Motor neuron (in vitro differentiated cells): Measurements from ENCODE around the gene ZNF417. TPM values are rescaled to one million over a fixed set of nuclear protein-coding genes. Genes with fewer than 3 reads are reported as not detected.
"Not testable (repeated sequence)": the region's sequence is repeated elsewhere in the genome, so short reads cannot be mapped to it uniquely, and the experiment has no call there.

Experiments
- ATAC-seq, 8 experiments: fragments of 200-7000 bp; cut with Tn5 transposase; replicated peaks in 6 of 8; 2 replicates each; pipeline ENCODE4 v1.8.0; 2021; ENCODE audit warnings: mild to moderate bottlenecking in 8 of 8, moderate library complexity in 8 of 8
- H3K27ac ChIP-seq, 2 donors: fragments of 250-450 bp; sonication (Bioruptor Pico); 2 replicates each; pipeline ENCODE4 v1.9.0; 2021; ENCODE audit warnings: antibody characterized with exemption in 2 of 2, mild to moderate bottlenecking in 2 of 2, moderate library complexity in 1 of 2
- H3K4me1 ChIP-seq, 2 donors: fragments of 250-450 bp; sonication (Bioruptor Pico); replicated peaks in 1 of 2; 2 replicates each; pipeline ENCODE4 v1.6.1; 2021; ENCODE audit warnings: antibody characterized with exemption in 2 of 2, mild to moderate bottlenecking in 2 of 2, moderate library complexity in 1 of 2
- H3K4me3 ChIP-seq, 5 donors: fragments of 250-450 bp; sonication (Bioruptor Pico); 2 replicates each; pipeline ENCODE4 v1.9.0; 2021; ENCODE audit warnings: antibody characterized with exemption in 5 of 5, mild to moderate bottlenecking in 5 of 5, moderate library complexity in 4 of 5
- WGBS, 10 experiments: fragments of 450-650 bp; shearing (Covaris generic); methylation state at CpG; one replicate each; pipeline ENCODE4 v1.0.0; 2022; 5-methylcytosine and 5-hydroxymethylcytosine counted together
- in situ Hi-C, 9 experiments: fragments of 400-800 bp; cut with MboI; loops; one replicate each; pipeline ENCODE4 v1.15.0; 2021; ENCODE audit warnings: low sequenced_read_pairs in 9 of 9, low pct_unique_long_range_greater_than_20kb in 2 of 9; ENCODE audit not compliant: unreplicated experiment in 9 of 9
- total RNA-seq, 8 experiments: library from RNA; unstranded; fragments of 300-600 nt; gene quantifications; 2 replicates each; pipeline versions ENCODE4 v1.2.3 to v1.2.4, GENCODE V29; 2022

ZNF417 gene
- total RNA-seq, result 10 to 100 TPM in 7 of 8 experiments, 1 to 10 TPM in 1; 9.1 to 24.6 (median 17.1) TPM

DNA sequence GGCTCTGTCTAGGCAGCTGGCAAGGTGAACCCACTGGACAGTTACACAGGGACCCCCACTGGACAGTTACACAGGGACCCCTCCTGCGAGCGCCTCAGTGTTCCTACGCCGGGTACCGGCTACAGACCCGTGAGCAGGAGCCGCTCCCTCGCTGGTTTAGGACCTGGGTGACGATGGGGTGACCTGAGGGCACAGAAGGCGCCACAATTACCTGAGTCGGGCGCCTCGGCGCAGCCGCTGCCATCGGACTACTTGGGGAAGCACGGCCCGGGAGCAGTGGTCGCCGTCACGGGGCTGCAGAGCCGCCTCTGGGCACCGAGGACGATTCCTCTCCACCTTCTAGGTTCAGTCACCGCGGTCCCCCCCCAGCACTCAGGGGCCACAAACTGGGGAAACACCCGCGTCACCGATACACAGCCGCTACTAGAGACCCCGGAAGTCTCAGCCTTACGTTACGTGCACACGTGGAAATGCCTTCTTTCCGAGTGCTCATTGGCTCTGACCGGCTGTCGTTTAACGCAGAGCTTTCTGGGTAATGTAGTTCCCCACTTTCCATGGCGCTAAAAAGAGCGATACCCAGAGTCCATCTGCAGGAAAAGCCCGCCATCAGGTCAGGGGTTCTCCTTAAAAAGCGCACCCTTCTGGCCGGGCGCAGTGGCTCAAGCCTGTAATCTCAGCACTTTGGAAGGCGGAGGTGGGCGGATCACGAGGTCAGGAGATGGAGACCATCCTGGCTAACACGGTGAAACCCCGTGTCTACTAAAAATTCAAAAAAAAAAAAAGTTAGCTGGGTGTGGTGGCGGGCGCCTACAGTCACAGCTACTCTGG, at the start of gene ZNF417:
Gene ZNF417 (minus strand): TSS at position 425 of the 828 bp plus-strand sequence. CDS start 181 bp downstream, at position 244.
- peak within 1 kb of the TSS; percentile 62 to 90 (median 79) for H3K4me3 ChIP-seq
- H3K27ac ChIP-seq, result peak within 1 kb of the TSS; percentile 86 to 98
- peak; percentile 96 to 99 (median 98) for ATAC-seq
- 0 to 7% (median 0%) methylated on average over 1 to 15 of the region's 51 CpGs; no CpG with 5 or more reads in 5 of the 10 experiments for WGBS, 10 experiments
- H3K4me1 ChIP-seq, in situ Hi-C loops: not testable (repeated sequence)

DNA sequence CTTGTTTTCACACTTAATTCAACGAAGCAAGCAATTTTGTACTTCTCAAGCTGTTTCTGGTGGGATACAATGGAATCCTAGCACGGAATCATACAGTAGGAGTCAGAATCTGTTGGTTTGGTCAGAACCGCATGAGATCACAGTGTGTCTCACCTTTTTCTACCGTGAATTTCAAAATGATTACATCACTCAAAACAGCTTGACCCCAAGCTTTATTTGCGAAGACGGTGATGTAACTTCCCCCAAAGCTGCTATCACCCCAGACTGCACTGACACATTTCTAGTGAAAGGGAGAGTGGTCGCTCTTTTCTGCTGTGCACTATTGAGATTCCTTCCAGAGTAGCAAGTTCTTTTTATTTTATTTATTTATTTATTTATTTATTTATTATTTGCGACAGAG, 48.4 kb upstream of the ZNF417 start:
- no peak for ATAC-seq
- Histone ChIP-seq H3K4me3 (no peak overlapping the region), H3K27ac (no peak overlapping the region), H3K4me1 (no peaks in the 10 kb centered on the region)
- 54 to 90% (median 80%) methylated on average over 2 to 8 of the region's 8 CpGs for WGBS, 10 experiments
- in situ Hi-C loops, result no loop called here

DNA sequence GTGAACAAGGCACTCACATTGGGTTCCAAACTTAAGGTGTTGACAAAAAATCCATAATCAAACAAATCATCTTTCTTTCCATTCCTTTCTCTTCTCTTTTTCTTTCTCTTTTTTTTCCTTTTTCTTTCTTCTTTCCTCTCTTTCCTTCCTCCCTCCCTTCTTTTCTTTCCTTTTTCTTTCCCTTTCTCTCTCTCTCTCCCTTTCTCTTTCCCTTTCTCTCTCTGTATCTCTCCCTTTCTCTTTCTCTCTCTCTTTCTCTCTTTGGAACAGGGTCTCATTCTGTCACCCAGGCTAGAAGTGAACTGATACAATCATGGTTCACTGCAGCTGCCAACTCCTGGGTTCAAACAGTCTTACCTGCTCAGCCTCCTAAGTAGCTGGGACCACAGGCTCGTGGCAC, 45.4 kb upstream of the ZNF417 start:
- in situ Hi-C loops, result no loop called here
- Histone ChIP-seq H3K4me1 (no peaks in the 10 kb centered on the region), H3K27ac (no peak overlapping the region), H3K4me3 (no peak overlapping the region)
- WGBS, 10 experiments, result 0 to 67% (median 33%) methylated on average over 1 of the region's 1 CpG
- ATAC-seq, result no peak

DNA sequence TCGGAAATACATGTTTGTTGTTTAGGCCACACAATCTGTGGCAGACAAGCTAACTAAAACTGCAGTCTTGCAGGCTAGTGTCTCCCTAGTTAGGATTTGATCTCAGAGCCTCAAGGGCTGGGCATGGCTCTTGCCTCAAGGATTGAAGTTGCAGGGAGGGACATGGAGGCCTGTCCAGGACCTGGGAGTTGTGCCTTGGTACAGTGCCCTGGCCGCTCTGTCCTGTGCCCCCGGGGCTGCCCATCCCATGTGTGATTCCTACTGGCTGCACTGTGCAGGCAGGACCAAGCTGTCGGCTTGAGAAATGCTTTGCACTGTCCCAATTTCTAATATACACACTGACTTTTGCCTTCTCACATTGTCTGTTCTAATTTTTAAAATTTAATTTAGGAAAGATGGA, 38.6 kb upstream of the ZNF417 start:
- ATAC-seq, result no peak
- in situ Hi-C loops, result no loop called here
- Histone ChIP-seq H3K4me3 (no peak overlapping the region), H3K4me1 (no peaks in the 10 kb centered on the region), H3K27ac (no peak overlapping the region)
- WGBS, 10 experiments, result 17 to 100% (median 60%) methylated on average over 1 to 4 of the region's 4 CpGs; no CpG with 5 or more reads in 1 of the 10 experiments

DNA sequence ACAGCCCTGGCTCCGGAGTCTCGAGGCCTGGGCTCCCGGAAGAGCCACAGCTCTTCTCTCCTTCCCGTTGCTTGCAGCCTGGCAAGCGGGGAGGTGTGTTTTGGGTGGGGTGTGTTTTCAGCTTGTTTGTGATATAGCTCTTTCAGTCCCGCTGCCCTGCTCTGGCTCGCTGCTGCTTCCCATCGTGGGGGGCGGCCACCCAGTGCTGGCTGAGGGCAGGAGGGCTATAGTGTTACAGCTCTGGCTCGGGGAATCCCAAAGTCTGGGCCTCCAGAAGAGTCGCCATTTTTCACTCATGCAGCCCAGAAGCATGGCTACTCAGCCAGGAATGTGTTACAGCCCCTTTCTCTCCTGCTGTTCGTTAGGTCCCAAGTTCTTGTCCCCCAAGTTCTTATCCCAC, 33.3 kb upstream of the ZNF417 start:
- in situ Hi-C loops, result no loop called here
- WGBS, 10 experiments, result 50 to 90% (median 53%) methylated on average over 2 to 5 of the region's 12 CpGs; no CpG with 5 or more reads in 7 of the 10 experiments
- no peak for ATAC-seq
- no peak overlapping the region for H3K4me3 ChIP-seq
- no peak overlapping the region for H3K27ac ChIP-seq
- peaks cover 6 to 10% of the 10 kb centered on the region in 2 donors for H3K4me1 ChIP-seq

DNA sequence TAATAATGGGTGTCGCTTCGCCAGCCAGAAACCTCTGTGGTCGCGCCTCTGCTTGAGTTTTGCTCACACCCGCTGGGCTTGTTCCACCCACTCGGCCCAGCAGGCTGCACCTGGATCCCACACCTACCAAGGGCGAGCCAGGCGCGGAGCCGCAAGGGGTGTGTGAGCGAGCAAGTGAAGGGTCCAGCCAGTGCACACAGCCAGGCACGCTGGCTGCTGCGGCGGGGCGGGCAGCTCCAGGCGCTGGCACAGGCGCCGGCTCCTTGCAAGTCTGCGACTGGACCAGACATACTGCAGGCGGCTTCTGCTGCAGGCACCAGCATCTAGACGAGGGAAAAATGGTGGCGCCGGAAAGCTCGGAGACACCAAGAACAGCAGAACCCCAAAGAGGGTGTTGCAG, 32.9 kb upstream of the ZNF417 start:
- Histone ChIP-seq H3K4me3 (no peak overlapping the region), H3K4me1 (peaks cover 6 to 10% of the 10 kb centered on the region in 2 donors), H3K27ac (no peak overlapping the region)
- WGBS, 10 experiments, result 90 to 100% (median 100%) methylated on average over 1 to 9 of the region's 24 CpGs; no CpG with 5 or more reads in 5 of the 10 experiments
- no peak for ATAC-seq
- in situ Hi-C loops, result no loop called here

DNA sequence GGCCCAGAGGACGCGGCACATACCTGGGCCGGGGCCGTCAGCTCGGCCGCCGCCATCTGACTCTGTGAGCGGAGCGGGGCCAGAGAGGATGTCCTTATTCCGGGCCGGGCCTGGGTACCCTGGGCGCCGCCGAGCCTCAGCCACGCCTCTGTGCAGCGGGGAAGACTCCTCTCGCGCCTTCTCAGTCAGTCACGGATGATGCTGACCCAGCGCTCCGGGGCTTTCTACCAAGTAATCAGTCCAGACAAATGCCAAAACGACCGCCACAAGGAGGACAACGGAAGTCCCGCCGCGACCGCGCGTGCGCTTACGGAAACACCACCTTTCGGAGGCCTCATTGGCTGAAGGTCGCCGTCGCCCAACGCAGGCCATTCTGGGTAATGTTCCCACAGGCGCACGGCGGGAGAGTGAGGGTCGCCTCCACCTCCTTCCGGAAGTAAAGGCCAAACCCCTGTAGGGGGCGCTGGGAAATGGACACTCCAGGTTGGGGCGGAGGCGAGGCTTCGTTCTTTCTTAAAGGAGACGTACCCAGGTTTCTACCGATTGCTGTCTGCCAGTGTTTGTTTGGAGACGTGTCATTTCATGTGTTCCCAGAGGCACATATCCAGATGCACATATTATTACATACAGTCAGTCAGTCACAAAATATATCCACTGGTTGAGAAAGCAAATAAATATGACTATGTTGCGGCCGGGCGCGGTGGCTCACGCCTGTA, 31.2 kb upstream of the ZNF417 start, which contains the start of gene ZNF256:
Gene ZNF256 (minus strand): TSS at position 288 of the 716 bp plus-strand sequence. CDS start 232 bp downstream, at position 56.
- 0 to 19% (median 0%) methylated on average over 1 to 12 of the region's 54 CpGs; no CpG with 5 or more reads in 5 of the 10 experiments for WGBS, 10 experiments
- ATAC-seq, result peak; percentile 92 to 100 (median 99)
- Histone ChIP-seq H3K27ac (peak within 1 kb of the TSS; percentile 69 to 90), H3K4me1 (peaks cover 6 to 10% of the 10 kb centered on the region in 2 donors), H3K4me3 (peak within 1 kb of the TSS; percentile 71 to 97 (median 78))
- in situ Hi-C loops, result no loop called here

DNA sequence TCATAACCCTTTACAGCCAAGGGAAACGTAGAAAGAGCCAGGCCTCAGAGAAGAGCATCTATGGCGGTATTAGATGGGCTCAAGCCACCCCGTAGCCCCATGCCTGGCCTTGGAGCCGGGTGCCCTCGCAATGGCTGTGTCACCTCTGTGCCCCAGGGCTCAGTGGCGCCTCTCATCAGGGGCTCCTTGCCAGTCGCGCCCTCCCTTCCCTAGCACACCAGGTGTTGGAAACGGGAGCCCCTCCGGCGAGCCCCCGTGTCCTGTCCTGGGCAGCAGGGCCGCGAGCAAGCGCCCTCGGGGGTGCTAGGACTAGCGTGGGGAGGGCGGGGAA, 30.7 kb upstream of the ZNF417 start:
- peak overlapping the region; percentile 71 to 97 (median 78) for H3K4me3 ChIP-seq
- in situ Hi-C loops, result no loop called here
- H3K4me1 ChIP-seq, result peaks cover 6 to 10% of the 10 kb centered on the region in 2 donors
- 27% methylated on average over 3 of the region's 18 CpGs; no CpG with 5 or more reads in 9 of the 10 experiments for WGBS, 10 experiments
- ATAC-seq, result peak in 2 of 8 experiments; percentile 4 to 13
- H3K27ac ChIP-seq, result peak overlapping the region; percentile 69 to 90

DNA sequence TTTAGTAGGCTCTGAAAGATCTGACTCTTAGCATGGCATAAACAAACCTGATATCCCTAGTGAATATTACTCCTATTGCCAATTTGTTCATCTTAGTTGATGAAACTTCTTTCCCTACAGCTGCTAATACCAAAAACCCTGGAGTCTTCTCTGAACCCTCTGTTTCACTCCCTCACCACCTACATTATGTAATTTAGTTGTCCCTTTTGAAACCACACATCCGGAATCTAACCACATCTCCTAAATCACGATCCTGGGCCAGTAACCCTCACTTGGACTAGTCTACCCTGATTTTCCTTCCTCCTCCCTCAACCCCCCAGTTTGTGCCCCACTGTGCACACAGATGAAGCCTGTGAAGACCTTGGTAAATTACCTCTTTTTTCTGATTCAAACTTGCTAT, 29.9 kb upstream of the ZNF417 start:
- Histone ChIP-seq H3K4me1 (peaks cover 6 to 10% of the 10 kb centered on the region in 2 donors), H3K4me3 (peak overlapping the region; percentile 71 to 97 (median 78)), H3K27ac (no peak overlapping the region)
- WGBS, 10 experiments, result 67 to 93% (median 75%) methylated on average over 2 of the region's 2 CpGs; no CpG with 5 or more reads in 5 of the 10 experiments
- no peak for ATAC-seq
- in situ Hi-C loops, result no loop called here

DNA sequence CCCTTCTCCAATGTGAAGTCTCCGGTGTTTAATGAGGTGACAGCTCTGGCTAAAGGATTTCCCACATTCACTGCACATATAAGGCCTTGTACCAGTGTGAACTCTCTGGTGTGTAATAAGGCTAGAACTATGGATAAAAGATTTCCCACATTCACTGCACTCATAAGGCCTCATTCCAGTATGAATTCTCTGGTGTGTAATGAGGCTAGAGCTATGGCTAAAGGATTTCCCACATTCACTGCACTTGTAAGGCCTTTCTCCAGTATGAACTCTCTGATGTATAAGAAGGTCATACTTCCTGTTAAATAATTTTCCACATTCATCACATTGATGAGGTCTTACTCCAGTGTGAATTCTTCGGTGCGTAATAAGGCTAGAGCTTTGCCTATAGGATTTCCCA, 25.2 kb upstream of the ZNF417 start:
- Histone ChIP-seq H3K4me1 (peaks cover 3 to 8% of the 10 kb centered on the region in 2 donors), H3K27ac (no peak overlapping the region), H3K4me3 (no peak overlapping the region)
- 88 to 100% (median 98%) methylated on average over 1 to 3 of the region's 3 CpGs; no CpG with 5 or more reads in 6 of the 10 experiments for WGBS, 10 experiments
- no peak for ATAC-seq
- in situ Hi-C loops, result no loop called here

DNA sequence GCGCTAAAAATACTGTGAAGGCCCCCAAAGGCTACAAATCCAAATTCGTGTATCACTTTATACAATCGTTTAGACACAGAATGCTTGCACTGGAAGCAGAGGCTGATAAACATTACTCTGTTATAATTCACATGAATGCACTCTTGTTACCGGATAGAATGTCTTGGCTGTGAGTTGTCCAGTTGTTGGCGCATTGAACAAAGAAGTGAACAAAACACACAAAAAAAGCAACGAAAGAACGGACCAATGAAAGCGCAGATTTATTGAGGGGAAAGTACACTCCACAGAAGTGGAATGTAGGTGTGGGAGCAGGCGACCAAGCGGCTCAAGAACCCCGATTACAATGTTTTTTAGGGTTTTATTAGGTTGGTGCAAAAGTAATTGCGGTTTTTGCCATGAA, 19.3 kb upstream of the ZNF417 start:
- WGBS, 10 experiments, result 40 to 100% (median 81%) methylated on average over 1 to 12 of the region's 12 CpGs; no CpG with 5 or more reads in 1 of the 10 experiments
- in situ Hi-C loops, result no loop called here
- Histone ChIP-seq H3K27ac (no peak overlapping the region), H3K4me1 (peaks cover 0 to 4% of the 10 kb centered on the region in 2 donors), H3K4me3 (peak overlapping the region in 1 of 5 donors; percentile 61)
- ATAC-seq, result no peak

DNA sequence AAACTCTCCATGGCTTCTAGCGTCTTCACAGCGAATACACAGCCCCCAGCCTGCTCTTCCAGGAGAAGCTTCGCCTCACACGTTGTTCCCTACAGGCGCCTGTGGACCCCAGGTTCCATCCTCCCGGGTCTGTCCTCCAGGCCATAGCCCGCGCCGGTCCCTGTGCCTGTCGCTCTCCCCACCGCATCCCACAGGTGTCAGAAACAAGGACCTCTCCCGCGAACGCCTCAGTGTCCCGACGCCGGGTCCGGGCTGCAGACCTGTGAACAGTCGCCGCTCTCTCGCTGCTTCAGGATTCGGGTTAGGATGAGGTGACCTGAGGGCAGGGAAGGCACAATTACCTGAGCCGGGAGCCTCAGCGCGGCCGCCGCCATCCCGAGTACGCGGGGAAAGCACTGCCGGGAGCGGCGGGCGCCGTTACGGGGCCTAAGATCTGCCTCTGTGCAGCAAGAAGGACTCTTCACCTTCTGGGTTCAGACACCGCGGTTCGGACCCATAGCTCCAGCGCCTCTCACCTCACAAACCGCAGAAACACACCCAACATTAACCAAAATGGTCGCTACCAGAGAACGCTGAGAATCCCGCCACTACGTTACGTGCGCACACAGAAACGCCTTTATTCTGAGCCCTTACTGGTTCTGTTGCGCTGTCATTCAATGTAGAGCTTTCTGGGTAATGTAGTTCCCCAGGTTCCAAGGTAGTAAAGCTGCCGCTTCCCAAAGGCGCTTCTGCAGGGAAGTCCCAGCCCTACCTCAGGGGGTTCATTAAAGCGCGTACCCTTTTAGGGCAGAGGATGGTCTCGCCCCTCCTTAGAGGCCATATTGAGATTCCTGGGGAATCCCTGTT, 18.7 kb upstream of the ZNF417 start, which contains the start of gene ZNF418:
Gene ZNF418 (minus strand): TSS at position 583 of the 846 bp plus-strand sequence. CDS start 1,580 bp downstream, outside the sequence.
- Histone ChIP-seq H3K4me3 (peak within 1 kb of the TSS; percentile 56 to 83 (median 71)), H3K4me1 (peaks cover 0 to 4% of the 10 kb centered on the region in 2 donors), H3K27ac (peak within 1 kb of the TSS; percentile 53 to 83)
- whole genome bisulfite sequencing, 10 experiments, result 0 to 42% (median 5%) methylated on average over 2 to 40 of the region's 54 CpGs; no CpG with 5 or more reads in 1 of the 10 experiments
- peak; percentile 99 to 100 (median 99) for ATAC-seq
- in situ Hi-C loops, result no loop called here
